ENCODE results near the gene TIMM22. TPM values are rescaled to one million over a fixed set of nuclear protein-coding genes. Genes with fewer than 3 reads are reported as not detected.

The TIMM22 gene
- total and polyA plus RNA-seq, 3 donors from 2014 or later, result 18.2 to 19.1 (median 18.3) TPM

DNA sequence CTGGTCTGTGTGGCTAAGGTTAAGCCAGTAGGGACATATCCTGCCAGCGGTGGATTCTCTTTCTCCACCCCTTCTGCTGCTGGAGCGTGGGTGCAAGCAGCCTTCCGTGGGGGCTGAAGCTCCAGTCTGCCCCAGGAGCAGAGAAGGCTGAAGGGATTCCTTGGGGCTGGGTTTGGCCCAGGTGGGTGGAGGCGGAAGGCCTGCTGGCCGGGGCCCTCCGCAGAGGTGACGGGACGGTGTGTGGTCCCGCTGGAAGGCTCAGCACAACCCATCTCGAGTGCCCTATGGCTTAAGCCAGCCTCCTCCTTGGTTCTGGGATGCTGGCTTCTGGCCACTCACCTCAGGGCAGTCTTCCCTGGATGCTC, 13.1 kb downstream of the TIMM22 start:
- H3K36me3 ChIP-seq (ENCODE audit: low read depth, missing control alignments), result no peaks in the 10 kb centered on the region
- intact Hi-C loops (cut with DNase I; ENCODE audit: low total_unique reads), result no loop called here
- no peaks in the 10 kb centered on the region for H3K9me3 ChIP-seq
- no peak for TF ChIP-seq POLR2A (IDR thresholded peaks at IDR 0.05)
- TF ChIP-seq, protein P1, sequence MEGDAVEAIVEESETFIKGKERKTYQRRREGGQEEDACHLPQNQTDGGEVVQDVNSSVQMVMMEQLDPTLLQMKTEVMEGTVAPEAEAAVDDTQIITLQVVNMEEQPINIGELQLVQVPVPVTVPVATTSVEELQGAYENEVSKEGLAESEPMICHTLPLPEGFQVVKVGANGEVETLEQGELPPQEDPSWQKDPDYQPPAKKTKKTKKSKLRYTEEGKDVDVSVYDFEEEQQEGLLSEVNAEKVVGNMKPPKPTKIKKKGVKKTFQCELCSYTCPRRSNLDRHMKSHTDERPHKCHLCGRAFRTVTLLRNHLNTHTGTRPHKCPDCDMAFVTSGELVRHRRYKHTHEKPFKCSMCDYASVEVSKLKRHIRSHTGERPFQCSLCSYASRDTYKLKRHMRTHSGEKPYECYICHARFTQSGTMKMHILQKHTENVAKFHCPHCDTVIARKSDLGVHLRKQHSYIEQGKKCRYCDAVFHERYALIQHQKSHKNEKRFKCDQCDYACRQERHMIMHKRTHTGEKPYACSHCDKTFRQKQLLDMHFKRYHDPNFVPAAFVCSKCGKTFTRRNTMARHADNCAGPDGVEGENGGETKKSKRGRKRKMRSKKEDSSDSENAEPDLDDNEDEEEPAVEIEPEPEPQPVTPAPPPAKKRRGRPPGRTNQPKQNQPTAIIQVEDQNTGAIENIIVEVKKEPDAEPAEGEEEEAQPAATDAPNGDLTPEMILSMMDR (IDR thresholded peaks at IDR 0.05), result no peak
- H3K4me3 ChIP-seq, result no peak overlapping the region
- peaks cover 23% of the 10 kb centered on the region for H3K4me1 ChIP-seq
- WGBS, 2 donors, result 60 to 88% methylated on average over 1 to 10 of the region's 10 CpGs
- no peak overlapping the region for H3K27ac ChIP-seq
- no peaks in the 10 kb centered on the region for H3K27me3 ChIP-seq
- no peak for DNase-seq

DNA sequence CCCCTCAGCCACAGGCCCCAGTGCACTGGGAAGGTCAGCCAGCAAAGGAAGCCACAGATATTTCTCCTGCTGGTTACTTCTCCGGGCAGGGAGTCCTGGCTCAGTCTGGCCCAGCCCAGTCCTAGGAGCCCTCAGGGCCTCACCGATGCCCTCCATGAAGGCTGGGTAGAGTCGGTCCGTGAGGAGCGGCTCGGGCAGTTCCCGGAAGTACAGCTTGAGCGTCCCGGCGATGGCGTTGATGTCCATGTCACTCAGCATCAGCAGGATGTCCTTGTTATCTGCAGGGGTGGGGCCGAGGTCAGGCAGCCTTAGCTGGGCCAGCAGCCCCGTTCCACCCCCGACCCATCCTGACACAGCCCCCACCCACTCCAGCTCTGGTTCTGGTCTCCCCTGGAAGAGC, 13.7 kb downstream of the TIMM22 start:
- Histone ChIP-seq H3K27me3 (no peaks in the 10 kb centered on the region), H3K36me3 (ENCODE audit: low read depth, missing control alignments) (no peaks in the 10 kb centered on the region), H3K4me1 (peaks cover 20% of the 10 kb centered on the region), H3K27ac (no peak overlapping the region), H3K9me3 (no peaks in the 10 kb centered on the region), H3K4me3 (no peak overlapping the region)
- WGBS, 2 donors, result 57 to 87% methylated on average over 3 to 14 of the region's 14 CpGs
- no peak for DNase-seq
- TF ChIP-seq, protein P1 (IDR thresholded peaks at IDR 0.05), result no peak
- TF ChIP-seq POLR2A (IDR thresholded peaks at IDR 0.05), result no peak
- intact Hi-C loops (cut with DNase I; ENCODE audit: low total_unique reads), result no loop called here

DNA sequence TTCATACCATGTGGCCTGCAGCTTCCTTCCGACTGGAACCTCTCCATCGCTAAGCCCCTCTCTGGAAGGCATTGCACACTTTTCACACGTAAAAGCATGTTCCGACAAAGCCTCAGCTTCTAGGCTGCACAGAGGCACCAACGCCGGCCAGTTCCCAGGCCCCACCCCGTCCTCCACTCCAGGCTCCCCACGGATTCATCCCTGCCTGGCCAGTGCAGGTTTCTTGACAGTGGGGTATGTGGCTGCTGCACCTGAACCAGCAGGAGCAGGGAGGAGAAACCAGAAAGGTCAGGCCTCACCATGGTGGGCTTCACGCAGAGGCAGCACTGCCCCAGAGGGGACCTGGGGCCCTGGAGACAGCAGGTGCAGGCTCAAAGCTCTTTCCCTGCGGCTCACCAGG, 14.2 kb downstream of the TIMM22 start:
- TF ChIP-seq, protein P1 (IDR thresholded peaks at IDR 0.05), result no peak
- no peak for TF ChIP-seq POLR2A (IDR thresholded peaks at IDR 0.05)
- Histone ChIP-seq H3K27ac (no peak overlapping the region), H3K27me3 (no peaks in the 10 kb centered on the region), H3K9me3 (no peaks in the 10 kb centered on the region), H3K36me3 (ENCODE audit: low read depth, missing control alignments) (no peaks in the 10 kb centered on the region), H3K4me3 (no peak overlapping the region), H3K4me1 (peaks cover 14% of the 10 kb centered on the region)
- 91% methylated on average over 9 to 10 of the region's 10 CpGs for WGBS, 2 donors
- no peak for DNase-seq
- intact Hi-C loops (cut with DNase I; ENCODE audit: low total_unique reads), result no loop called here

DNA sequence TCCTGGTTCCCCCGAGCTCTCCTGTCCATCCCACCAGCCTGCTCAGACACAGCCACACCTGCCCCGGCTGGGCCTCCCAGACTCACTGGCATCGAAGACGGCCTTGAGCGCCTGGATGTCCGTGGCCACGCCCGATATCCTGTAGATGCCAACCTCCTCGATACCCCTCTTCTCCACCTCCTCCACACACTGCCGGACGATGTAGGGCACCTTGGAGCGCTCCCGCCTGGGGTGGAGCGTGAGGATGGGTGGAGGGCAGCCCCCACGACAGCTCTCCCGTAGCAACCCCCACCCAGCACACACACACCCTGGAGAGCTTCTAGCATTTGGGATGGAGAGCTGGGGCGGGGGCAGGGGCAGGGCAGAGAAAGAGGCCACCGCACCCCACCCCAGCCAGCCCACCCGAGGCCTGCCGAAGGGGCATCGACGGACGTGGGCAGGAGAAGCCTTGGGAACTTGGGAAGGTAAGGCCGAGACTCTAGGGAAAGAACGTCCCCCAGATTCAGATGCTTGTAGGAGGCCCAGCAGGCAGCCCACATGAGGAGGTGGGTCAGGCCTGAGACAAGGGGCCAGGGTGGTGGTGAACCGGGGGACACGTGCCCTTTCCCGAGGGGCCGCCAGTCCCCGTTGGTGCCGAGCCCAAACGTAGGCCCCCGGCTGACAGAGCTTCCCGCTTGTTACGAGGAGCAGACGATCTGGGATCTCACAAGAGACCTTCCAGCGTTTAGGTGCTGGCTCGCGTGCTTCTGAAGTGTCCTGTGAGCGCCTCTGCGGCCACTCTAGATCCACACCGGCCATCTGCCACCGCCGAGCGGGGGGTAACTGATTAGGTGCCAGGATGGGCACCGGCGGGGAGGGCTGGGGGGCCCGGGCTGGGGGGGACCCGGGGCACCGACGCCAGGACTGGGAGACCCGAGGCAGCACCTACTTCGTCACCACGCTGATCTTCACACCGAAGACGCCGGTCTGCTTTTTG, 15.1 kb downstream of the TIMM22 start:
- H3K4me3 ChIP-seq, result no peak overlapping the region
- H3K27ac ChIP-seq, result no peak overlapping the region
- TF ChIP-seq, protein P1 (IDR thresholded peaks at IDR 0.05), result no peak
- no peak for TF ChIP-seq POLR2A (IDR thresholded peaks at IDR 0.05)
- intact Hi-C loops (cut with DNase I; ENCODE audit: low total_unique reads), result no loop called here
- H3K9me3 ChIP-seq, result no peaks in the 10 kb centered on the region
- H3K27me3 ChIP-seq, result no peaks in the 10 kb centered on the region
- no peaks in the 10 kb centered on the region for H3K36me3 ChIP-seq (ENCODE audit: low read depth, missing control alignments)
- 88 to 89% methylated on average over 45 to 57 of the region's 57 CpGs for WGBS, 2 donors
- DNase-seq, result no peak
- peaks cover 11% of the 10 kb centered on the region for H3K4me1 ChIP-seq
